Measurements from ENCODE around the gene PTK6. TPM values are rescaled to one million over a fixed set of nuclear protein-coding genes. Genes with fewer than 3 reads are reported as not detected.

The PTK6 gene
- total RNA-seq, 4 donors from 2014 or later, result 0.11 TPM; not detected in 3

- Histone ChIP-seq H3K4me1 (peaks cover 9 to 13% of the 10 kb centered on the region in 2 donors), H3K4me3 (replicated peaks in 1 of 3) (no peak overlapping the region), H3K27me3 (no peaks in the 10 kb centered on the region), H3K9me3 (no peaks in the 10 kb centered on the region), H3K36me3 (peaks cover 14% of the 10 kb centered on the region in 2 donors), H3K27ac (no peak overlapping the region)
- DNase-seq, result no peak
- TF ChIP-seq CTCF (IDR thresholded peaks at IDR 0.05), result no peak
- TF ChIP-seq POLR2A (IDR thresholded peaks at IDR 0.05), result no peak
- intact Hi-C loops (cut with DNase I), result no loop called here
- 90 to 91% methylated on average over 12 to 27 of the region's 45 CpGs for WGBS, 2 donors
These were observed 18.6 kb upstream of the PTK6 start for GRCh38 chr20:63555661-63556381.

- no peak overlapping the region for H3K27ac ChIP-seq
- TF ChIP-seq POLR2A (IDR thresholded peaks at IDR 0.05), result no peak
- no peak for TF ChIP-seq CTCF (IDR thresholded peaks at IDR 0.05)
- 70 to 71% methylated on average over 15 to 23 of the region's 38 CpGs for WGBS, 2 donors
- DNase-seq, result no peak
- peaks cover 9 to 13% of the 10 kb centered on the region in 2 donors for H3K4me1 ChIP-seq
- peak overlapping the region in 1 of 3 donors; percentile 50 for H3K4me3 ChIP-seq (replicated peaks in 1 of 3)
- no peaks in the 10 kb centered on the region for H3K27me3 ChIP-seq
- peaks cover 3 to 5% of the 10 kb centered on the region in 2 donors for H3K36me3 ChIP-seq
- intact Hi-C loops (cut with DNase I), result no loop called here
- H3K9me3 ChIP-seq, result no peaks in the 10 kb centered on the region
These were observed 17.4 kb upstream of the PTK6 start for GRCh38 chr20:63554361-63555278.

- Histone ChIP-seq H3K4me1 (peaks cover 9 to 13% of the 10 kb centered on the region in 2 donors), H3K9me3 (no peaks in the 10 kb centered on the region), H3K27me3 (no peaks in the 10 kb centered on the region), H3K27ac (no peak within 1 kb of the TSS), H3K36me3 (peaks cover under 1 to 3% of the 10 kb centered on the region in 2 donors), H3K4me3 (replicated peaks in 1 of 3) (peak within 1 kb of the TSS in 2 of 3 donors; percentile 50 to 79)
- peak; percentile 61 to 68 for DNase-seq
- WGBS, 2 donors, result 3% methylated on average over 11 to 20 of the region's 34 CpGs
- intact Hi-C loops (cut with DNase I), result no loop called here
- no peak for TF ChIP-seq POLR2A (IDR thresholded peaks at IDR 0.05)
- TF ChIP-seq CTCF (IDR thresholded peaks at IDR 0.05), result no peak
These were observed 16.7 kb upstream of the PTK6 start, which contains the start of gene FNDC11 for GRCh38 chr20:63553933-63554290. Gene FNDC11 (plus strand): TSS chr20:63554159. CDS start chr20:63555664, 1,505 bp downstream.

- peak overlapping the region in 2 of 3 donors; percentile 50 to 79 for H3K4me3 ChIP-seq (replicated peaks in 1 of 3)
- H3K4me1 ChIP-seq, result peaks cover 9 to 13% of the 10 kb centered on the region in 2 donors
- 1 to 2% methylated on average over 14 to 15 of the region's 37 CpGs for WGBS, 2 donors
- TF ChIP-seq POLR2A (IDR thresholded peaks at IDR 0.05) (peak in 1 of 2 donors; percentile 24), CTCF (IDR thresholded peaks at IDR 0.05) (no peak)
- intact Hi-C loops (cut with DNase I), result no loop called here
- peak; percentile 62 to 64 for DNase-seq
- no peaks in the 10 kb centered on the region for H3K36me3 ChIP-seq
- no peaks in the 10 kb centered on the region for H3K27me3 ChIP-seq
- no peaks in the 10 kb centered on the region for H3K9me3 ChIP-seq
- no peak overlapping the region for H3K27ac ChIP-seq
These were observed 16.2 kb upstream of the PTK6 start for GRCh38 chr20:63553251-63553932.
